HG03045 (cell line): Measurements from ENCODE around the gene HOXA9.

Experiments
- ATAC-seq: cut with Tn5 transposase; IDR thresholded peaks from one replicate; pipeline ENCODE4 v1.9.1; 2021; ENCODE audit warnings: mild to moderate bottlenecking, moderate library complexity; ENCODE audit not compliant: unreplicated experiment

Gene HOXA9

DNA sequence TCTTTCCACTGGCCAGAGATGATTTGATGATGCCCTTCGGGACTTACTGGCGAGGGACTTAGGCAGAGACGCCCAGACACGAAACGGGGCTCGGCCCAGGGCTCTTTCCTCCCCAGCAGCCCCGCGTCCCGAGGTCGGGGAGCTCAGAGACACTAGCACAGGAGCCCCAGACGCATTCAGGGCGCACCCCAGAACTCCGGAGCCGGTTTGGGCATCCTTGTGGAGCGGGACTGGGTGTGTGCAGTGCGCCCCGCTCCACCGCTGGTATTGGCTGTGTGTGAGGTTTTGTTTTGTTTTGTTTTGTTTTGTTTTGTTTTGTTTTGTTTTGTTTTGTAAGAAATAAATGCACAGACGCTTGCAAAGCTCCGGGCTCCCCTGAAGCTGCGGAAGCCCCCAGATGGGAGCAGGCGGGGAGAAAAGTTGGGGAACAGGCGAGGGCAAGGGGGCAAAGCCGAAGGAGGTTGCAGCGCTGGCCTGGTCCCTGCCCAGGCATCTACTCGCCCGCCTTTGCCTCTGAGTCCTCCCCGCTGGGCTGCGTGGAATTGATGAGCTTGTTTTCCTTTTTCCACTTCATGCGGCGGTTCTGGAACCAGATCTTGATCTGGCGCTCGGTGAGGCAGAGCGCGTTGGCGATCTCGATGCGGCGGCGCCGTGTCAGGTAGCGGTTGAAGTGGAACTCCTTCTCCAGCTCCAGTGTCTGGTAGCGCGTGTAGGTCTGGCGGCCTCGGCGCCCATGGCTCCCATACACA, 20.0 kb downstream of the HOXA9 start:
- ATAC-seq = no peak

DNA sequence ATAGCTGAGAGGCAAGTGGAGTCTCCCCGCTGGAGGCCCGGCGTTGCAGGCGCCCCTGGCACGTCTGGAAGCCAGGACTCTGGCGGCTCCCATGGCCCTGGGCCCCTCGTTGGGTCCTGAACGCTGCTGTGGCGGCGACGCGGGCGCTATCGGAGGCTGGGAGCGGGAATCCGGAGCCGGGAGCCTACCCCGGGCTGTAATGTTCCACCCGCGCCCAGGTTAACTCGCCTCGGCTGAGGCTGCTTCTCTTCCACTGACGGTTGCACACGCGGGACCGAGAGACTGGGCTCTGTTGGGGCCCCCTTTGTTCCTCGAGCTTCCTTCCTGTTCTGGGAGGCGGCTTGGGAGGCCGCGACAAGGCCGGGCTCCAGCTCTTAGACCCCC, 20.6 kb downstream of the HOXA9 start:
- no peak for ATAC-seq

DNA sequence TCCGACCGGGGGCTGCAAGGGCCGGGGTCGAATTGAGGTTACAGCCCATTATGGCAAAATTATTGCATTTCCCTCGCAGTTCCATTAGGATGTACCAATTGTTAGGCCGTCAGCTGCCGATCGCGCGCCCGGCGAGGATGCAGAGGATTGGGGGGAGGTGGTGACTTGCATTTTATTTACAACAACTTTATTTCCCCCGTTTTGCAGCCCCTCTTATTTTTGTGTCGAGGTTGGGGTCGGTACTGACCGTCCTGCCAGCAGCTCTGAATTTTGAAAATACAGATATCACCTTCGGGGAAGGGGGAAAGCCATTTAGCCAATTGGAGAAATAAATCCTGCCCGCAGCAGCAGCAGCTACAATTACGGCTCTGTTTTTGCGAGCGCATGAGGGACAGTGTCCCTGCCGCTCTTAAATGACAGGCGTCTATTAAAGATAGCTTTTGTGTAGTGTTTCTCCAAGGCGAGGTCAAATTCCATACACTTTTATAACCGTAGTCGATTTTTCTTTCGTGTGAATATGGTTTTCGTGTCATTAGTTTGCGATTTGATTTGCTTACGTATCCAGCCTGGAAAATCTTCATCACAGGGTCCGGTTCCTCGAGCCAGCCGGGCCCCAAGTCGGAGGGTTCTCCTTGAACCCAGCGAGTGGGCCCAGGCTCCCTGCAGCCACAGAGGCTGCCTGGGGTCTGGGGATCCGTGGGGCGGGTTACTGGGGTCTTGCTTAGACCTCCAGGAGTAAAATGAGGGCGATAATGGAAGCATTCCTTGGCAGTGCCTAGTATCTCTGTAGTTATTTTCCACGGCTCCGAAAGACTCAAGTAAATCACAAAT, 21.2 kb downstream of the HOXA9 start:
- ATAC-seq = no peak

DNA sequence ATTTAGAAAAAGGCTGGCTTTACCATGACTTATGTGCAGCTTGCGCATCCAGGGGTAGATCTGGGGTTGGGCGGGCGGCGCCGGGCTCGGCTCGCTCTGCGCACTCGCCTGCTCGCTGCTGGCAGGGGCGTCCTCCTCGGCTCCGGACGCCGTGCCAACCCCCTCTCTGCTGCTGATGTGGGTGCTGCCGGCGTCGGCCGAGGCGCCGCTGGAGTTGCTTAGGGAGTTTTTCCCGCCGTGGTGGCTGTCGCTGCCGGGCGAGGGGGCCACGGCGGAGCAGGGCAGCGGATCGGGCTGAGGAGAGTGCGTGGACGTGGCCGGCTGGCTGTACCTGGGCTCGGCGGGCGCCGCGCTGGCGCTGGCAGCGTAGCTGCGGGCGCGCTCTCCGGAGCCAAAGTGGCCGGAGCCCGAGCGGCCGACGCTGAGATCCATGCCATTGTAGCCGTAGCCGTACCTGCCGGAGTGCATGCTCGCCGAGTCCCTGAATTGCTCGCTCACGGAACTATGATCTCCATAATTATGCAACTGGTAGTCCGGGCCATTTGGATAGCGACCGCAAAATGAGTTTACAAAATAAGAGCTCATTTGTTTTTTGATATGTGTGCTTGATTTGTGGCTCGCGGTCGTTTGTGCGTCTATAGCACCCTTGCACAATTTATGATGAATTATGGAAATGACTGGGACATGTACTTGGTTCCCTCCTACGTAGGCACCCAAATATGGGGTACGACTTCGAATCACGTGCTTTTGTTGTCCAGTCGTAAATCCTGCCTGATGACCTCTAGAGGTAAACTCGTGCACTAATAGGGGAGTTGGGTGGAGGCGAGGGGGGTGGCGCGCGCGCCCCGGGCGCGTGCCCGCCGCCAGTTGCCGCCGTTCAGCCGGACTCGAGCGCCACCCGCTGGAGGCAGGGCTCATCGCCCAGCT, 22.1 kb downstream of the HOXA9 start, which contains the start of gene HOXA5:
TSS of gene HOXA5 (minus strand) at position 659 of the 927 bp plus-strand sequence. CDS start at position 585, 74 bp downstream.
- ATAC-seq = no peak

DNA sequence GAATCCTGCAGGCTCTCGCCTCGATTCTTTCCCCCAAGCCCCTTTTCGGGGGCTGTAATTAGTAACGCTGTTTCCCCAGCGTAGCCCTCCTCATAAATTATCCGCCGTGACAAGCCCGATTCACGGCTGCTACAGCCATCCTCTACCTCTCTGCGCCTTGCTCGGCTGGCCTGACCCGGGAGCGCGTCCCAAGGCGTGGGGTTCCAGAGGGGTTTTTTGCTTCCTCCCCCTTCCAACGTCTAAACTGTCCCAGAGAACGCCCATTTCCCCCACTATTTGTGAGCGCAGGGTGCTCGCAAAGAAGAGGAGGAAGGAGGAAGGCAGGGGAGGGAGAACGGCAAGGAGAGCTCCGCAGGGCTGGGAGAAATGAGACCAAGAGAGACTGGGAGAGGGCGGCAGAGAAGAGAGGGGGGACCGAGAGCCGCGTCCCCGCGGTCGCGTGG, 22.7 kb downstream of the HOXA9 start:
- no peak for ATAC-seq

DNA sequence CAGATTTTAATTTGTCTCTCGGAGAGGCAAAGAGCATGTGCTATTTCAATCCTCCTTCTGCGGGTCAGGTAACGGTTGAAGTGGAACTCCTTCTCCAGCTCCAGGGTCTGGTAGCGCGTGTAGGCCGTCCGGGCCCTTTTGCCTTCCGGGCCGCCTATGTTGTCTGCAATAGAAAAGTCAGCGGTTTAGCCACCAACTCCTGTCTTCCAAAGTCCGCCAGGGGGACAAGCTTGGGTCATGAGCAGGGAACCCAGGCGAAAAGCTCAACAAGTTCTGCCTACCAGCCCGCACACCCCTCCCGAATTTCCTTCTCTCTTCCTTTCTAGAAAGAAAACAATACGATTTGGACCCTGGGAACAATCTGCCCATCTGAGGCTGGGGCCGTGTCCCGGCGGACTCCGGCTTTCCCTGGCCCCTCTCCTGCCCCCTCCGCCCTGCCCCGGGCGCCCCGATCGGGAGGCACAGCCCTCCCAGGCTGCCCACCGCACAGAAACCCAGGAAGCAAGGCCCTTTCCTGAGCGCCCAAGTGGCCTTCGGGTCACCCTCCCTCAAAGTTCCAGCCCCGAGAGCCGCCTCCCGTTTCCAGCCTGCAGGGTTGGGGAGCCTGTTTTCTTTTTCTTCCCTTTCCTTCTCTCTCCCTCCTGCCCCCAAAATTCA, 23.3 kb downstream of the HOXA9 start:
- no peak for ATAC-seq

DNA sequence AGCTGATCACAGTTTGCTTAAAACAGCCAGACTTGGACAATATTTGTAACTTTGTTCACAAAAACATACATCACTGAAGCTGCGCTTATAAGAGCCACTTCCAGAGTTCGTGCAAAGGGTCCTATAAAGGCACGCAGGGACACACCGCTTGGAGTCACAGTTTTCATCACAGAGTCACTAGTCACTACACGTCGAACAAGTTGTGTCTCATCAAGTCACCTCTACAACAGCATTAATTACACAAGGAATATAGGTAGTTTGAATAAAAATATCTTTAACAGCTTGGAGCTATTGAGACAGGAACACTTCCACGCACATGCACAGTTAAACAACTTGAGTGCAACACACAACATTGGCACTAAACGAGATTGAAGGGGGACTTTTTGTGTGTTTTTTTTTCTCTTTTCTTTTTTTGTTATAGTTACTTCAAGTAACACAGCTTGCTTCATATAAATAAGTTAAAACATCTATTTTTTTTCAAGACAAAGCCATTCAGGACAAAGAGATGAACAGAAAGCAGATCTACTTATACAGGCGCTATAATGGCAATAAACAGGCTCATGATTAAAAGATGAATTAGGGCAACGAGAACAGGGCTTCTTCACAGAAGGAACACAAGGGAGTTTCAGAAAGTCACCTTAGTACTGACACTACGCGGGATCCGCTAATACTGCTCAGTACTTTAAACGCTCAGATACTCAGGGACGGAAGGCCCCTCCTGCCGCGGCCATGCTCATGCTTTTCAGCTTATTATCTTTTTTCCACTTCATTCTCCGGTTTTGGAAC, 24.0 kb downstream of the HOXA9 start:
- no peak for ATAC-seq

DNA sequence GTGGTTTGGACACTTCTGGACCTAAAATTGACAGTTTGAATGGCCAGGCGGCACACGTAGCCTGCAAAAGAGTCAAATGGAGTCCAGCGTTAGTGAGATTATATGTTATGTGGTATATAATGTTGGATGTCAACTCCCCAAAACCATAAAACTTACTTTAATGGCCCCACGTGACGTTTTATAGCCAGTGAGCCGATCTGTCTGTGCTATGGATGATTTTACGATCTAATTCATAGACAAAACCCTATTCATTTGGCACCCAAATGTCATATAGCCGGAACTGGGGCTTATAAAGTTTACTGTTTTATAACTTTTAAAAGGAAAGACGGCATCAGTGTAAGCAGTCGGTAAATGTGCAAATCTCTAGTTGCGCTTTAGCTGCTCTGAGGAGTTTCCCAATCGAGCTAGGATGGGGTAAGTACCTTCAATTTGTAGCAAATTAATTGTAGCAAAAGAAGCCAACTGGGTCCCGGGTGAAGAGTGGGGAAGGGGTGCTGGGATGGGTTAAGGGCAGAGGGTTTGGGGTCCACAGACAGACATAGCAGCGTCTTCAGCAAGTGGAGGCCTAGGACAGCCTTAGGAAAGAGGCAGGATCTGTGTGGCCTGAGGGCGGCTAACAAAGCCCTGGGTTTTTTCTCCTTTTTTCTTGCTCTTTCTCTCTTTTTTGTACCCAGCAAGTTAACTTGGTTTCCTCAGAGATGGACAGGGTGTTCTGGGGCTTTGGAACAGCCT, 25.0 kb downstream of the HOXA9 start:
- no peak for ATAC-seq

DNA sequence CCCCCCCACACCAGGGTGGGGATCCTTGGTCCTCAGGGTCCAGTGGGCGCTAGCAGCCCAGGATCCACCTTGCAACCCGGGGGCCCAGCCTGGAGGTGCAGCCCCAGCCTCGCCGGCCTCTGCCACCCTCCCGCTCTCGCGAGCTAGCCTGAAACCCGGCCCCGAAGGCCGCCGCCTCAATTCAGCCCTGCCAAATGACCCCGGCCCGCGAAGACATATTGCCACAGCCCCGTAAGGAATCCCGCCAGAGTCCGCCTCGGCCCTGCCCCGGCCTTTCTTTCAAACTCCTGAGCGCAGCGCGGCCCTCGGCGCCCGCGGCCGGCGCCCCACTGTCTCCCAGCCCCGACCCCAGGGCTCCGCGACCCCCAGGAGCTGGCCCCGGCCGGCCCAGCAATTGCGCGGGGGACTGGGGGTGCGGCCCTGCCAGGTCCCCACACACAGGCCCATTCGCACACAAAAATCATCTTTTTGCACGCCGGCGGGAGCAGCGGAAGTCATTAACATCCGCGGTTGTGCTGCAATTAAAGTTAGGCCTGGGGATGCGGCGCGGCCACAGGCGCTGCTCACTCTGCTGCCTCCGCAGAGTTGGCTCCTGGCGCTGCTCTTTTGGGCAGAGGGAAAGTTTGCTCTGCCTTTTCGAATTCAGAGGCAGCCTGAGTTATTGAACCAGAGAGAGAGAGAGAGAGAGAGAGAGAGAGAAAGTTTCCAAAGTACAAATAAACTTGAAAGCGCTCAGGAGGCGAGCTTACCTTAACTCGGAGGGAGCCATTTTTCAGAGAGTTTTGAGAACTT, 25.8 kb downstream of the HOXA9 start:
- ATAC-seq = no peak

DNA sequence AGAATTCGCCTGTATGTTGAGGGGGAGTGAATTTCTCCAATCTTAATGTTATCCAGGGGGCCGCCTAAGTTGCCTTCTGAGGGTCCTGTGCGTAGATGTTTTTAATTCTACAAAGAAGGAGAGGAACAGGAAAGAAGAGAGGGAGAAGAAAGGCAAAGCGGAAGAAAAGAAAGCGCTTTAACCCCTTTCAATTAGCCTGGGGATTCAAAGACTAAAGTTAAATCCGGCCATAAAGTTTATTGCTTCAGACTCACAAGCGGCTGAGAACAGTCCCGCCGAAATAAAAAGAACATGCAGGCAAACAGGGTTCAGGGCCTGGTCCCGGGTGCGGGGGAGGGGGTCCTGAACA, 26.4 kb downstream of the HOXA9 start:
- ATAC-seq = no peak

DNA sequence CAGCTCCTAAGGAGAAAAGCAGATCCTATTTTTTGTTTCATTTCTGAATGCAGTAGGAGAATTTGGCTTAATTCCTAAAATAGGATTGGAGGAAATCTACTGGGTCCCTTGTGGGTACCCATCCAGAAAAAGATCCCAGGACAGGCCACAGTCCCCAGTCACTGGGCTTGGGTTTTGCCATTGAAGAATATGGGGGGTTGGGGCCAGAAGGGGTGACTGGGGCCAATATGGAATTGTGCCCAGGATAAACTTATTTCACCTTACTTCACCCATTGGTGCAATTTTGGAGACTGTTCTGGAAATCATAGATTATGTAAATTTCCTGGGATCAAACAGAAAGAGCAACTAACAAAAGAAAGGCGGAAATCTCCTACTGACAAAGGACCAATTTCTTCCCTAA, 26.9 kb downstream of the HOXA9 start:
- ATAC-seq = no peak

DNA sequence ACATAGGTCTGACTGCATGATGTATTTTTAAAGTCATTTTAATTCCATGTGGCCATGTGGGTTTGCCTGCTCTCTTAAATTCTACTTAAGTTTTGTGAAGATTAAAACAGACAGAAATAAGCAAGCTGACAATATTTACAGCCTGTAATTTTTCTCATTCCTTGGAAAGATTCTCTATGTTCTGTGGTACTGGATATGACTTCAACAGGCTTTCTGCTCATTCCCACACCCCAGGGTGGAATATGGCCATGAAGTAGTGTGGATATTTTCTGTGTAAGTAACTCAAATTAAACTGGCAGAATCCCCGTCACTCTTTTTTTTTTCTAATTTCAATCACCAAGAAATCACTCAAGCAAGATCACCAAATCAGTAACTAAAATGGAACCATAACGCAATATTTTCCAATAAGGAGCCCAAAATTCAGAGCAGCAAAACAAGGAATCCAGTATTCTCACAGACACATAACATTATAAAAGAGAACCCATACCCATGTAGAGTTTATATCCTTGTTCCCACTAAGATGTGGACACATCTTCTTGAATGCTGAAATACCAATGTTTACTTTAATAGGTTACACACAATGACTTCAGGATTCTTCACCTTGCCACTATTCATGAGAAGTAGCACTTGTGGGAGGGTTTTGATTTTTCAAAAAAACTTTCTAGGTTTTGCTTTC, 27.6 kb downstream of the HOXA9 start:
- ATAC-seq = no peak

DNA sequence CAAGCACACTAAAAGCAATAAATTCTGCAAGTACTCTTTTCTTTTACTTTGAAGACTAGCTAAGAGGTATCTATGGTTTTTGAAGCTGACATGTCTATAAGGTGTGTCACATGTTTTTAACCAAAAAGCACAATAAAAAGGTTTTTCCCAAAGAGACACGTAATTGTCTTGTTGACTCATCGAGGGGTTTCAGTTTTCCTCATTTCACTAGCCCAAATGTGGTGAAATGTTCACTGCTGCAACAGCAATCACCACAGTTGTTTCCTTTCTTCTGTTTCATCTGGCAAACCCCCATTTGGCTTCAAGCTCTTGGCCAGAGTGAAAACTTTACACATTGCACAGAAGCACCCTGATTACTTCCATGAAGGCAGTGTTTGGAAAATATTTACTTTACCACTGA, 30.9 kb downstream of the HOXA9 start:
- no peak for ATAC-seq

DNA sequence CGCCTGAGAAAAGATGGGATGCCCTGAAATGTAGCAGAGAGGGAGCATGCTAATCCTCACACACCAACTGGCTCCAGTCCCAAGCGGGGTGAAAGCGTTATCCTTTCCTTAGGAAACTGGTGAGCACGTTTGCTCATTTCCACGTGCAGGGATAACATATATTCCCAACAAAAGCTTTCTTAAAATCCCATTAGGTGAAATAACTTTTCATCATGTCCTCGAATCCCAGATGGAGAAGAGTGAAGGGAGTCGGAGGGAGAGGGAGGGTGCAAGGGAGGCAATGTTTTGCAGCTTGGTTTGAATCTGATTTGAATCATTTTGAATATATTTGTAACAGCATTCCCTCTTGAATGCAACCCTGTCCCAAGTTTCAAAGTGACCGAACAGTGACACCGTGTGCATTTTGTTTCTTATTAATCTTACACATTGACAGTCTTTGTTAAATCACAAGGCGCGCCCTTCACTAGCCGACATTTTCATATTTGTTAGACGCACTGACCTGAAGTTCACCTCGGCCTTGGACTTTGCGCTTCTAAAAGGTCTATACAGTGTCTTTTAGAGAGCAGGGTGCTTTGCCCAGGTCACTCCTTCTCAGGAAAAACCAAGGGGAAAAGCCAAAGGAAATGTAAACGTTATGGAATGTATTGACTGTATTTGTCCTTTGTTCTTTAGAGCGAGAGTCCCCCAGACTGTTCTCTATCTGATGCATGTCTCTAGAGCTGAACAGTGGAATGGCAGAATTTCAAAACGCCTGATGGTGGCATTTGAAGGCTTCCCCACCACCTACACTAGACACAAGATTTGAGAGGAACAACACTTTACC, 31.7 kb downstream of the HOXA9 start:
- ATAC-seq = no peak

DNA sequence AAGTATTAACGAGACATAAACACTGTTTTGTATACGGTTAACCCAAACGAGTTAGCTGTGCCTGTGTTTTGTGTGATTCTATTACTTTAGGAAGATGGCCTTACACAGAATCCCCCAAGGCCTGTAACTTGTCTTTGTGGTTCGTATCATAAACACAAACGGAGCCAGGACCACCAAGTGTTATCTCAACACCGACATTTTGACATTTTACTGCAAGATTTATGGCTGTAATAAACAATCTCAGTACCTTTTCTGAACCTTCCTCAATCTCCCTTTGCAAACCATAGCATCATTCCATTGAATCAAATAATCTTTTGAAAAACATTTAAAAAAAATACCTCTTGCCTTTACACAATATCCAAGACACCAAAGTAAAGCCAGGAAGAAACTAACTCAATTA, 32.4 kb downstream of the HOXA9 start:
- ATAC-seq = no peak

DNA sequence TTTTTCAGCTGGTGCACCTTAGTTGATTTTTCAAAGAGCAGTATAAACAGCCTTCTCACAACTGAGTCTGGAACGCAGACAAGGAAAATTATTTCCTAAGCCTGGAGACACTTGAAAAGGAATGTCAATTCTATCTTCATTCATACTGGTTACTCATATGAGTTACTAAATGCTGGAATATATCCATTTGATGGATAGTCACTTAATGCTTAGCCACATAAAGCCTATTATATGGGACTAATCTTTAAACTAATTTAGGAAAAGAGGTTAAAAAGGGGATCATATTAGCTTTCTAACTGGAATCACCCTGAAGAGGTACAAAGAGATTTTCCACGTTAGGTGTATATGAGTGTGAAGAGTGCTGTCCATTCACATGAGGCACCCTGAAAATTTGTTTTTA, 33.1 kb downstream of the HOXA9 start:
- ATAC-seq = no peak

DNA sequence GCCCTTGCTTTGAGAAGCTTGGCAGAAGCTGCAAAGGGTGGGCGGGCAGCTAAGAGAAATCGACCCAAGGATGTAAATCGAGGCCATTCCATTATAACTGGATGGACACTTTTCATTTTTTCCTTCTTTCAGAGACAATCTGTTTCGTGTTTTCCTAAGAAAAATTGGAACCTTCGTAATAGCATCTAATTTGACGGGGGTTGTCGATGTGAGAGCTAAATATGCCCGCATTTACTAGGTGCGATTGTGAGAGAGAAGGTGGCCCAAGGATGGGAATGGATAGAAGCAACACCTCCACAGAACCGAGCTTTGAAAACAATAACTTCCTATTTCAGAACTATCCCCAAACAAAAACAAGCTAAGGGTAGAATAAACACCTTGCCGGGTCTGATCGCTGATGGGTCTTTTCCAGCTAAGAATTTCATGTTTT, 33.9 kb downstream of the HOXA9 start:
- ATAC-seq = no peak
